HG03139 (cell line): Measurements from ENCODE around the gene NCCRP1.
"Not testable (repeated sequence)": the region's sequence is repeated elsewhere in the genome, so short reads cannot be mapped to it uniquely, and the experiment has no call there.

Experiments
- ATAC-seq: cut with Tn5 transposase; IDR thresholded peaks from one replicate; pipeline ENCODE4 v1.9.1; 2021; ENCODE audit not compliant: unreplicated experiment

Gene NCCRP1

GRCh38 chr19:39205449-39205764 lies 8.6 kb downstream of the NCCRP1 start:
- no peak for ATAC-seq

- no peak for ATAC-seq
Measured at GRCh38 chr19:39206122-39206521, 9.4 kb downstream of the NCCRP1 start.

- no peak for ATAC-seq
Measured at GRCh38 chr19:39207293-39207836, 10.6 kb downstream of the NCCRP1 start.

- ATAC-seq: no peak
Measured at GRCh38 chr19:39208175-39208795, 11.5 kb downstream of the NCCRP1 start.

- no peak for ATAC-seq
Measured at GRCh38 chr19:39209196-39209595, 12.4 kb downstream of the NCCRP1 start.

- no peak for ATAC-seq
Measured at GRCh38 chr19:39211731-39212374, 15.1 kb downstream of the NCCRP1 start.

- ATAC-seq: no peak
Measured at GRCh38 chr19:39212375-39212742, 15.6 kb downstream of the NCCRP1 start.

- not testable (repeated sequence) for ATAC-seq
Measured at GRCh38 chr19:39215323-39215722, 18.6 kb downstream of the NCCRP1 start.

GRCh38 chr19:39217094-39217493 lies 20.3 kb downstream of the NCCRP1 start:
- no peak for ATAC-seq

GRCh38 chr19:39218230-39219007 lies 21.7 kb downstream of the NCCRP1 start:
- ATAC-seq: no peak

- ATAC-seq: not testable (repeated sequence)
Measured at GRCh38 chr19:39219108-39219507, 22.3 kb downstream of the NCCRP1 start.

GRCh38 chr19:39223703-39224279 lies 27.0 kb downstream of the NCCRP1 start:
- ATAC-seq: no peak

GRCh38 chr19:39224910-39225309 lies 28.1 kb downstream of the NCCRP1 start:
- ATAC-seq: no peak

GRCh38 chr19:39230096-39230764 lies 33.5 kb downstream of the NCCRP1 start:
- ATAC-seq: no peak

GRCh38 chr19:39232708-39233107 lies 35.9 kb downstream of the NCCRP1 start:
- no peak for ATAC-seq

- no peak for ATAC-seq
Measured at GRCh38 chr19:39236527-39236926, 39.8 kb downstream of the NCCRP1 start.

GRCh38 chr19:39237200-39238184 lies 40.7 kb downstream of the NCCRP1 start:
- ATAC-seq: peak; percentile 71

- ATAC-seq: no peak
Measured at GRCh38 chr19:39238209-39238608, 41.4 kb downstream of the NCCRP1 start.

GRCh38 chr19:39238944-39239343 lies 42.2 kb downstream of the NCCRP1 start:
- no peak for ATAC-seq

- no peak for ATAC-seq
Measured at GRCh38 chr19:39240421-39240820, 43.7 kb downstream of the NCCRP1 start.
